ENCODE measurements around the gene RHOT2. TPM values are rescaled to one million over a fixed set of nuclear protein-coding genes. Genes with fewer than 3 reads are reported as not detected.
A peak's percentile ranks its signal among the peaks of the same experiment; 100 is the strongest.

Gene RHOT2
- total RNA-seq, 4 donors from 2014 or later, result 50.2 to 64.0 (median 55.0) TPM

DNA sequence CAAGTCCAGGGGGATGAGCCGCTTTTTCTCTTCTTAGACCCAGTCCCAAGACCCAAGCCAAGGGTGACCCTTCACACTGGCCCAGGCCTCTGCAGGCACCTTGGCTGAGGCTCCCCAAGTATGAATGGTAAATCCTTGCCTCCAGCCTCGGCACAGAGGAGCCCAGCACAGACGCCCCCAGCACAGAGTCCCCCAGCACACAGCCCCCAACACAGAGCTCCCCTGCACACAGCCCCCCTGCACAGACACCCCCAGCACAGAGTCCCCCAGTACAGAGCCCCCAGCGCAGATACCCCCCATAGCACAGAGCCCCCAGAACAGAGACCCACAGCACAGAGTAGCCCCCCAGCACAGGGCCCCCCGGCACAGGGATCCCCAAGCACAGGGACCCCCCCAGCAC lies 27.3 kb upstream of the RHOT2 start:
- no peak for ATAC-seq
- Histone ChIP-seq H3K9me3 (no peaks in the 10 kb centered on the region), H3K27me3 (no peaks in the 10 kb centered on the region), H3K4me1 (peaks cover 0 to 73% (median 22%) of the 10 kb centered on the region in 3 donors), H3K36me3 (no peaks in the 10 kb centered on the region), H3K27ac (peak overlapping the region in 3 of 4 donors; percentile 86 to 95 (median 92)), H3K4me3 (peak overlapping the region in 1 of 2 donors; percentile 95)
- no CpG with 5 or more reads among the region's 5 CpGs for WGBS, 2 donors (ENCODE audit: low coverage in 1 of 2)
- no peak for TF ChIP-seq POLR2AphosphoS5 (IDR thresholded peaks at IDR 0.05)
- TF ChIP-seq, protein P1, sequence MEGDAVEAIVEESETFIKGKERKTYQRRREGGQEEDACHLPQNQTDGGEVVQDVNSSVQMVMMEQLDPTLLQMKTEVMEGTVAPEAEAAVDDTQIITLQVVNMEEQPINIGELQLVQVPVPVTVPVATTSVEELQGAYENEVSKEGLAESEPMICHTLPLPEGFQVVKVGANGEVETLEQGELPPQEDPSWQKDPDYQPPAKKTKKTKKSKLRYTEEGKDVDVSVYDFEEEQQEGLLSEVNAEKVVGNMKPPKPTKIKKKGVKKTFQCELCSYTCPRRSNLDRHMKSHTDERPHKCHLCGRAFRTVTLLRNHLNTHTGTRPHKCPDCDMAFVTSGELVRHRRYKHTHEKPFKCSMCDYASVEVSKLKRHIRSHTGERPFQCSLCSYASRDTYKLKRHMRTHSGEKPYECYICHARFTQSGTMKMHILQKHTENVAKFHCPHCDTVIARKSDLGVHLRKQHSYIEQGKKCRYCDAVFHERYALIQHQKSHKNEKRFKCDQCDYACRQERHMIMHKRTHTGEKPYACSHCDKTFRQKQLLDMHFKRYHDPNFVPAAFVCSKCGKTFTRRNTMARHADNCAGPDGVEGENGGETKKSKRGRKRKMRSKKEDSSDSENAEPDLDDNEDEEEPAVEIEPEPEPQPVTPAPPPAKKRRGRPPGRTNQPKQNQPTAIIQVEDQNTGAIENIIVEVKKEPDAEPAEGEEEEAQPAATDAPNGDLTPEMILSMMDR (IDR thresholded peaks at IDR 0.05), result no peak
- TF ChIP-seq EP300 (IDR thresholded peaks at IDR 0.05), result no peak
- no peak for TF ChIP-seq POLR2A (IDR thresholded peaks at IDR 0.05)

DNA sequence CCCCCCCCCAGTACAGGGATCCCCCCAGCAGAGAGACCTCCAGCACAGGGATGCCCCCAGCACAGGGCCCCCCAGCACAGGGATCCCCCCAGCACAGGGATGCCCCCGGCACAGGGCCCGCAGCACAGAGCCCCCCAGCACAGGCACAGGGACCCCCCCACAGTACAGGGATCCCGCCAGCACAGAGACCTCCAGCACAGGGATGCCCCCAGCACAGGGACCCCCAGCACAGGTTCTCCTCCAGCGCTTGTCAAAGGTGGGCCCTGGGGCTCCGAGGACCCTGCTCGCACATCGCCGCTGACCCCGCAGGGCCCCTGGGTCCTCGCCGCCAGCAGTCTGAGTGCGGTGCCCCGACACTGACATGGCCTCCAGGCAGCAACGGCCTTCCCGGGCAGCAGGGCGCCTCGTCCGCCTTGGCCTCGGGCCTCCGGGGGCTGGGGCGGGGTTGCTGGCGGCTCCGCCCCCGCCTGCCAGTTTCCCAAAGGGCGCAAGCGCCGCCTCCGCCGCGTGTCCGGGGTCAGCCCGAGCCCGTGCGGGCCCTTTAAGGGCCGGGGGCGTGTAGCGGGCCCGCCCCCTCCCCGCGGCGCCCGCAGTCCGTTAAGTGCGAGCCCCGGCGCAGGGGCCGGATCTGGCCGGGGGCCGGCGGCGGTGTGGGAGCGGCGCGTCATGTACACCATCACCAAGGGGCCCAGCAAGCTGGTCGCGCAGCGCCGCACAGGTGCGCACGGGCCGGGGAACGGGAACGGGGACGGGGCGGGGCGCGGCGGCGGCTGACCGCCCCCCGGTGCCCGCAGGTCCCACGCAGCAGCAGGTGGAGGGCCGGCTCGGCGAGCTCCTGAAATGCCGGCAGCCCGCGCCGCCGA lies 26.4 kb upstream of the RHOT2 start, which contains the start of gene MCRIP2:
Gene MCRIP2, plus strand, starts transcription at position 503 of the 863 bp plus-strand sequence. Its CDS starts 164 bp downstream, at position 667.
- Histone ChIP-seq H3K9me3 (no peaks in the 10 kb centered on the region), H3K36me3 (peaks cover 0 to under 1% of the 10 kb centered on the region in 2 donors), H3K4me3 (peak within 1 kb of the TSS; percentile 67 to 95), H3K27ac (peak within 1 kb of the TSS; percentile 86 to 95 (median 91)), H3K4me1 (peaks cover 0 to 78% (median 27%) of the 10 kb centered on the region in 3 donors), H3K27me3 (no peaks in the 10 kb centered on the region)
- WGBS, 2 donors (ENCODE audit: low coverage in 1 of 2), result no CpG with 5 or more reads among the region's 81 CpGs
- TF ChIP-seq, protein P1 (IDR thresholded peaks at IDR 0.05), result peak in 1 of 4 experiments; percentile 12
- TF ChIP-seq EP300 (IDR thresholded peaks at IDR 0.05) (no peak), POLR2AphosphoS5 (IDR thresholded peaks at IDR 0.05) (peak; percentile 70), POLR2A (IDR thresholded peaks at IDR 0.05) (peak; percentile 66 to 71)
- peak; percentile 74 for ATAC-seq

DNA sequence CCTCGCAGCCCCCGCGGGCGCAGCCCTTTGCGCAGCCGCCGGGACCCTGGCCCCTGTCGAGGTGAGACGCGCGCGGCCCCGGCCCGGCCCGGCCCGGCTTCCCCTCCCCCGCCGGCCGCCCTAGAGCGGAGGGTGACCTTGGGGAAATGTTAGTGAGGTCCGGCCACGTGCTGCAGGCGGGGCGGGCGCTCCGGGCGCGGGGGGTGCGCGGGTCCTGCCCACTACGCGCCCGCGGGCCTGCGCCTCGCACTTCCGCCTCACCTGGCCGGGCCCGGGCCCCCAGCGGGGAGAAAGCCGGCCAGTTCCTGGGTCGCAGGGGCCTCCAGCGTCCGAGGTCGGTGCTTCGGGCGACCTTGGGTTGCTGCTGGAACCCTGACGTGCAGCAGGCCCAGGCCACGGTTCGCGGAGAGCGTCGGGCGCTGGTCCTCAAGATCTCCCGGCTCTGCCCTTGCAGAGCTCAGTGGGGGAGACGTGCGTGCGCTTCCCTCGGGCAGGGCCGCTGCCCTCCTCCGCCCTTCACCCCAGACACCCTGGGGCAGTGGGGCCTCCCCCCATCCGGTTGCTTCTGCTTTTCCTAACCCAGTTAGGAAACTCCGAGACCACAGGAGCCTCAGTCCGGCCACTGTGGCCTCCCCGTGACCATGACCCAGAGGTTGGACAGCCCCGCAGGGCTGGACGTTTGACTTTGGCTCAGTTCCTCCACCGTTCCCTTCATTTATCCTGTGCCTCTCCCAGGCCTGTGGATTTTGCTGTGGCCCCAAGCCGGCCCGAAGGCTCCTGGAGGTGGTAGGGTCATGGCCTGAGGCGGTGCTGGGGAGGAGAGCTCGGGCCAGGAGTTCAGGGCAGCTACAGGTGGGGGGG lies 25.5 kb upstream of the RHOT2 start:
- Histone ChIP-seq H3K4me1 (peaks cover 0 to 83% (median 25%) of the 10 kb centered on the region in 3 donors), H3K27ac (peak overlapping the region; percentile 86 to 95 (median 91)), H3K36me3 (peaks cover 0 to 7% of the 10 kb centered on the region in 2 donors), H3K9me3 (no peaks in the 10 kb centered on the region), H3K4me3 (peak overlapping the region; percentile 67 to 95), H3K27me3 (no peaks in the 10 kb centered on the region)
- TF ChIP-seq, protein P1 (IDR thresholded peaks at IDR 0.05), result no peak
- TF ChIP-seq POLR2AphosphoS5 (IDR thresholded peaks at IDR 0.05), result no peak
- TF ChIP-seq EP300 (IDR thresholded peaks at IDR 0.05), result no peak
- no peak for TF ChIP-seq POLR2A (IDR thresholded peaks at IDR 0.05)
- no CpG with 5 or more reads among the region's 72 CpGs for WGBS, 2 donors (ENCODE audit: low coverage in 1 of 2)
- peak; percentile 58 for ATAC-seq

DNA sequence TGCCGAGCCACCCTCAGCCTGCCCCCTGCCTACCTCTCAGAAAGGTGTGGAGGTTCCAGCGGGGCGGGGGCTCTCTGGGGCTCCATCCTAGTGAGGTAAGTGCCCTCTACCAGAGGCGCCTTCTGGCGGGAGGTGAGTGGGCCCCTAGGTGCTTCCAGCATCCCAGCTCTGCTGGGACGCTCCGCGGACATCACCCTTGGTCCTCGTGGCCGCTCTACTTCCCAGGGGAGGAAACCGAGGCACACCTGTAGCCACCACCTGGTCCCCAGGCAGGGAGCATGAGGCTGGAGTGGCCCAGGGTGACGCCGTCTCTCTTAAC lies 24.9 kb upstream of the RHOT2 start:
- H3K4me3 ChIP-seq, result peak overlapping the region in 1 of 2 donors; percentile 95
- whole genome bisulfite sequencing, 2 donors (ENCODE audit: low coverage in 1 of 2), result 83 to 100% methylated on average over 2 to 3 of the region's 13 CpGs
- TF ChIP-seq EP300 (IDR thresholded peaks at IDR 0.05), result no peak
- TF ChIP-seq POLR2AphosphoS5 (IDR thresholded peaks at IDR 0.05), result no peak
- TF ChIP-seq POLR2A (IDR thresholded peaks at IDR 0.05), result no peak
- peaks cover 0 to 83% (median 25%) of the 10 kb centered on the region in 3 donors for H3K4me1 ChIP-seq
- no peaks in the 10 kb centered on the region for H3K27me3 ChIP-seq
- H3K27ac ChIP-seq, result peak overlapping the region; percentile 86 to 95 (median 91)
- H3K9me3 ChIP-seq, result no peaks in the 10 kb centered on the region
- ATAC-seq, result no peak
- H3K36me3 ChIP-seq, result peaks cover 0 to 7% of the 10 kb centered on the region in 2 donors

DNA sequence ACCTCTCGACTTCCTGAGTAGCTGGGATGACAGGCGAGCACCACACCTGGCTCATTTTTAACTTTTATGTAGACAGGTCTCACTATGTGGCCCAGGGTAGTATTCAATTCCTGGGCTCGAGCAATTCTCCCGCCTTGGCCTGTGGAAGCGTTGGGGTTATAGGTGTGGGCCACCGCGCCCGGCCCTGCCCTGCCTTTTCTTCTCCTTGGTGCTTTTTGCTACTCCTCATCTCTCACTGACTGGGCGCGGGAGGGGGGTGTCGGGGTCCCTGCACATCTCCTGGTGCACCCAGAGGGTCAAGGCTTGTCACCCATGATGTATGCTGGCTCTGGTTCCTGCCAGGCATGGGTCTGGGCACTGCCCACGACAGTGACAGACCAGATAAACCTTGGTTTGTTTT lies 23.4 kb upstream of the RHOT2 start:
- no peak for ATAC-seq
- Histone ChIP-seq H3K4me1 (peaks cover 0 to 86% (median 32%) of the 10 kb centered on the region in 3 donors), H3K9me3 (no peaks in the 10 kb centered on the region), H3K27ac (peak overlapping the region in 1 of 4 donors; percentile 41), H3K27me3 (no peaks in the 10 kb centered on the region), H3K36me3 (peaks cover 0 to 7% of the 10 kb centered on the region in 2 donors), H3K4me3 (no peak overlapping the region)
- WGBS, 2 donors (ENCODE audit: low coverage in 1 of 2), result 89% methylated on average over 6 to 9 of the region's 12 CpGs
- TF ChIP-seq POLR2AphosphoS5 (IDR thresholded peaks at IDR 0.05), result no peak
- TF ChIP-seq, protein P1 (IDR thresholded peaks at IDR 0.05), result no peak
- no peak for TF ChIP-seq POLR2A (IDR thresholded peaks at IDR 0.05)
- TF ChIP-seq EP300 (IDR thresholded peaks at IDR 0.05), result no peak
